MM.1S (cell line): Measurements from ENCODE around the gene RAI2.

Experiments used
- EZH2 ChIP-seq: fragments of 300-600 bp; sonication (generic); optimal IDR thresholded peaks from 2 replicates; pipeline ENCODE3; 2017; ENCODE audit warnings: low read depth, mild to moderate bottlenecking, antibody characterized with exemption, low read length, mixed read lengths
- EZH2phosphoT487 ChIP-seq: fragments of 300-600 bp; sonication (generic); IDR thresholded peaks from 2 replicates; pipeline ENCODE4 v1.6.1; 2018; ENCODE audit warnings: antibody characterized with exemption, low read length
- TF ChIP-seq, protein P1 (sequence below): fragments of 300-600 bp; sonication (generic); IDR thresholded peaks from 2 replicates; pipeline ENCODE4 v1.5.1; 2016; ENCODE audit warnings: antibody characterized with exemption, low read length, mixed read lengths

DNA sequence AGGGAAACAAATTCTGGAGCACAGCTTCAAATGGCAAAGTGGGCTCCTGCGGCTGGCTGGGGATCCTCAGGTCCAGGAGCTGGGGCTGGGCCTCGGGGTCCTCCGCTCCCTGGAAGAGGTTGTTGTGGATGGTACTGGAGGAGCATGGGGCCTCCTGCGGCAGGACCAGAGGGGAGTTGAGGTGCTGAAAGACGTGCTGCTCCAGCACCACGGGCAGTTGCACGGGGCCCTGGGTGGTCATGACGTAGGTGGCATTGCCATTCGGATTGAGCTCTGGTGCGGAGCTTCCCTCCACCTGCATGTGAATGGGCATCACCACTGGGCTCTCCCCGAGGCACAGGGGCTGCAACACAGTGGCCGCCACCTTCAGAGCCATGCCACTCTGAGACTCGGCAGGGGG is 59.7 kb downstream of the RAI2 start:
- TF ChIP-seq EZH2 (no peak), EZH2phosphoT487 (no peak)
- TF ChIP-seq, protein P1, sequence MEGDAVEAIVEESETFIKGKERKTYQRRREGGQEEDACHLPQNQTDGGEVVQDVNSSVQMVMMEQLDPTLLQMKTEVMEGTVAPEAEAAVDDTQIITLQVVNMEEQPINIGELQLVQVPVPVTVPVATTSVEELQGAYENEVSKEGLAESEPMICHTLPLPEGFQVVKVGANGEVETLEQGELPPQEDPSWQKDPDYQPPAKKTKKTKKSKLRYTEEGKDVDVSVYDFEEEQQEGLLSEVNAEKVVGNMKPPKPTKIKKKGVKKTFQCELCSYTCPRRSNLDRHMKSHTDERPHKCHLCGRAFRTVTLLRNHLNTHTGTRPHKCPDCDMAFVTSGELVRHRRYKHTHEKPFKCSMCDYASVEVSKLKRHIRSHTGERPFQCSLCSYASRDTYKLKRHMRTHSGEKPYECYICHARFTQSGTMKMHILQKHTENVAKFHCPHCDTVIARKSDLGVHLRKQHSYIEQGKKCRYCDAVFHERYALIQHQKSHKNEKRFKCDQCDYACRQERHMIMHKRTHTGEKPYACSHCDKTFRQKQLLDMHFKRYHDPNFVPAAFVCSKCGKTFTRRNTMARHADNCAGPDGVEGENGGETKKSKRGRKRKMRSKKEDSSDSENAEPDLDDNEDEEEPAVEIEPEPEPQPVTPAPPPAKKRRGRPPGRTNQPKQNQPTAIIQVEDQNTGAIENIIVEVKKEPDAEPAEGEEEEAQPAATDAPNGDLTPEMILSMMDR, result no peak
